Measurements from ENCODE around the gene NEK1.

NEK1 gene

GRCh38 chr4:169366821-169367220 lies 245.6 kb downstream of the NEK1 start:
- Mint-ChIP-seq H3K27me3 (ENCODE audit: low read depth, poor library complexity) (no peaks in the 10 kb centered on the region), H3K27ac (no peak overlapping the region), H3K9me3 (peaks cover 17% of the 10 kb centered on the region), H3K4me3 (no peak overlapping the region), H3K36me3 (ENCODE audit: low read depth) (peaks cover 7% of the 10 kb centered on the region), H3K4me1 (no peaks in the 10 kb centered on the region)
- no peak for DNase-seq
- TF ChIP-seq CTCF (IDR thresholded peaks at IDR 0.05), result no peak

GRCh38 chr4:169362607-169363006 lies 249.8 kb downstream of the NEK1 start:
- TF ChIP-seq CTCF (IDR thresholded peaks at IDR 0.05), result no peak
- Mint-ChIP-seq H3K9me3 (peaks cover 24% of the 10 kb centered on the region), H3K27ac (no peak overlapping the region), H3K36me3 (ENCODE audit: low read depth) (peaks cover 7% of the 10 kb centered on the region), H3K27me3 (ENCODE audit: low read depth, poor library complexity) (no peaks in the 10 kb centered on the region), H3K4me3 (no peak overlapping the region), H3K4me1 (no peaks in the 10 kb centered on the region)
- DNase-seq, result no peak

- TF ChIP-seq CTCF (IDR thresholded peaks at IDR 0.05), result no peak
- no peaks in the 10 kb centered on the region for H3K4me1 Mint-ChIP-seq
- H3K27me3 Mint-ChIP-seq (ENCODE audit: low read depth, poor library complexity), result no peaks in the 10 kb centered on the region
- no peak for DNase-seq
- H3K4me3 Mint-ChIP-seq, result no peak overlapping the region
- peaks cover 6% of the 10 kb centered on the region for H3K36me3 Mint-ChIP-seq (ENCODE audit: low read depth)
- no peak overlapping the region for H3K27ac Mint-ChIP-seq
- peaks cover 18% of the 10 kb centered on the region for H3K9me3 Mint-ChIP-seq
Measured at GRCh38 chr4:169361756-169362155, 250.6 kb downstream of the NEK1 start.

- no peaks in the 10 kb centered on the region for H3K27me3 Mint-ChIP-seq (ENCODE audit: low read depth, poor library complexity)
- H3K36me3 Mint-ChIP-seq (ENCODE audit: low read depth), result no peaks in the 10 kb centered on the region
- no peaks in the 10 kb centered on the region for H3K4me1 Mint-ChIP-seq
- no peak overlapping the region for H3K4me3 Mint-ChIP-seq
- no peak for DNase-seq
- TF ChIP-seq CTCF (IDR thresholded peaks at IDR 0.05), result no peak
- H3K9me3 Mint-ChIP-seq, result peaks cover 7% of the 10 kb centered on the region
- no peak overlapping the region for H3K27ac Mint-ChIP-seq
Measured at GRCh38 chr4:169359961-169360360, 252.4 kb downstream of the NEK1 start.

GRCh38 chr4:169352360-169352759 lies 260.0 kb downstream of the NEK1 start:
- no peaks in the 10 kb centered on the region for H3K9me3 Mint-ChIP-seq
- no peak for DNase-seq
- H3K27me3 Mint-ChIP-seq (ENCODE audit: low read depth, poor library complexity), result no peaks in the 10 kb centered on the region
- no peaks in the 10 kb centered on the region for H3K36me3 Mint-ChIP-seq (ENCODE audit: low read depth)
- no peak overlapping the region for H3K4me3 Mint-ChIP-seq
- H3K4me1 Mint-ChIP-seq, result no peaks in the 10 kb centered on the region
- no peak overlapping the region for H3K27ac Mint-ChIP-seq
- TF ChIP-seq CTCF (IDR thresholded peaks at IDR 0.05), result no peak

- H3K4me3 Mint-ChIP-seq, result no peak overlapping the region
- no peak for DNase-seq
- H3K27me3 Mint-ChIP-seq (ENCODE audit: low read depth, poor library complexity), result no peaks in the 10 kb centered on the region
- no peak for TF ChIP-seq CTCF (IDR thresholded peaks at IDR 0.05)
- no peak overlapping the region for H3K27ac Mint-ChIP-seq
- no peaks in the 10 kb centered on the region for H3K36me3 Mint-ChIP-seq (ENCODE audit: low read depth)
- H3K9me3 Mint-ChIP-seq, result no peaks in the 10 kb centered on the region
- no peaks in the 10 kb centered on the region for H3K4me1 Mint-ChIP-seq
Measured at GRCh38 chr4:169351872-169352271, 260.5 kb downstream of the NEK1 start.
